Keratinocyte (primary cell): ENCODE measurements around the gene TBC1D5. TPM values are rescaled to one million over a fixed set of nuclear protein-coding genes. Genes with fewer than 3 reads are reported as not detected.
"Not testable (repeated sequence)": the region's sequence is repeated elsewhere in the genome, so short reads cannot be mapped to it uniquely, and the experiment has no call there.

ENCODE experiments used
- DNase-seq: peaks from one replicate; pipeline ENCODE4 v3.0.0-alpha.2; 2011; ENCODE audit warnings: low read depth, missing footprints, low spot score
- FAIRE-seq: peaks from 2 replicates; lab custom pipeline; 2011; peaks lifted over from hg19 to GRCh38; lab: Jason Lieb, UNC
- H2AFZ ChIP-seq: 2 replicates; pipeline ENCODE4 v1.6.0; 2012; ENCODE audit warnings: low read length, control low read depth, inconsistent platforms; ENCODE audit not compliant: control insufficient read depth
- H3K27ac ChIP-seq: 2 replicates; pipeline ENCODE4 v1.5.1; 2011; ENCODE audit warnings: low read length; ENCODE audit not compliant: control insufficient read depth, insufficient read depth
- H3K27me3 ChIP-seq: 3 replicates; pipeline ENCODE4 v1.6.0; 2011; ENCODE audit warnings: low read length; ENCODE audit not compliant: control insufficient read depth, insufficient read depth; ENCODE audit errors: extremely low read depth
- H3K36me3 ChIP-seq, 2 experiments: 2 replicates in 1 of 2; 3 replicates in 1 of 2; pipeline ENCODE4 v1.5.1; 2011; ENCODE audit warnings: low read length in 2 of 2, mild to moderate bottlenecking in 1 of 2; ENCODE audit not compliant: control insufficient read depth in 2 of 2, insufficient read depth in 2 of 2; ENCODE audit errors: extremely low read depth in 1 of 2
- H3K4me1 ChIP-seq: 3 replicates; pipeline ENCODE4 v1.5.1; 2011; ENCODE audit warnings: low read length; ENCODE audit not compliant: control insufficient read depth, insufficient read depth; ENCODE audit errors: extremely low read depth
- H3K4me2 ChIP-seq: 3 replicates; pipeline ENCODE4 v1.6.0; 2011; ENCODE audit warnings: low read depth, low read length; ENCODE audit not compliant: control insufficient read depth, insufficient read depth; ENCODE audit errors: extremely low read depth
- H3K4me3 ChIP-seq, 3 experiments: fragments of 200-600 bp in 1 of 3; sonication (generic) in 1 of 3; 2 replicates in 2 of 3; 3 replicates in 1 of 3; pipeline ENCODE4 v1.5.1; 2011 to 2016; ENCODE audit warnings: low read length in 3 of 3, mild to moderate bottlenecking in 3 of 3, control low read depth in 2 of 3, inconsistent platforms in 1 of 3, low read depth in 1 of 3, mixed read lengths in 1 of 3, mixed run types in 1 of 3, moderate library complexity in 1 of 3; ENCODE audit not compliant: control insufficient read depth in 2 of 3, insufficient read depth in 2 of 3; ENCODE audit errors: extremely low read depth in 1 of 3
- H3K79me2 ChIP-seq: 2 replicates; pipeline ENCODE4 v1.6.0; 2012; ENCODE audit warnings: low read length; ENCODE audit not compliant: control insufficient read depth, insufficient read depth
- H3K9ac ChIP-seq: 3 replicates; pipeline ENCODE4 v1.6.0; 2011; ENCODE audit warnings: low read length; ENCODE audit not compliant: control insufficient read depth, insufficient read depth; ENCODE audit errors: extremely low read depth
- H3K9me1 ChIP-seq: 3 replicates; pipeline ENCODE4 v1.6.0; 2011; ENCODE audit warnings: low read length; ENCODE audit not compliant: control insufficient read depth, insufficient read depth; ENCODE audit errors: extremely low read depth
- H3K9me3 ChIP-seq: 2 replicates; pipeline ENCODE4 v1.5.1; 2012; ENCODE audit warnings: low read depth, low read length; ENCODE audit not compliant: control insufficient read depth
- H4K20me1 ChIP-seq: 3 replicates; pipeline ENCODE4 v1.6.0; 2011; ENCODE audit warnings: low read length; ENCODE audit not compliant: control insufficient read depth, insufficient read depth; ENCODE audit errors: extremely low read depth
- EZH2 ChIP-seq: IDR thresholded peaks from one replicate; pipeline ENCODE4 v1.6.1; 2012; ENCODE audit warnings: inconsistent platforms, mild to moderate bottlenecking, low read length, moderate library complexity
- dilution Hi-C: fragments of 300-500 bp; cut with MboI; formaldehyde crosslinking; loops from one replicate; pipeline ENCODE4 v1.7.0; 2020; ENCODE audit warnings: low sequenced_read_pairs; ENCODE audit not compliant: extremely low pct_ligation_motif_present
- polyA plus RNA-seq, 5 experiments: library from polyadenylated mRNA; depleted of rRNA in 3 of 5; stranded (reverse) in 3 of 5; stranded (forward) in 1 of 5; unstranded in 1 of 5; fragments of >200 nt; gene quantifications; 1 replicate in 1 of 5; 2 replicates in 3 of 5; 3 replicates in 1 of 5; pipeline versions ENCODE4 v1.2.1 to v1.2.3, GENCODE V29; 2011 to 2012; ENCODE audit warnings: missing spikeins in 2 of 5, low read depth in 1 of 5, low replicate concordance in 1 of 5
- TF ChIP-seq, protein P1 (sequence below), 3 experiments: IDR thresholded peaks in 1 of 3; conservative IDR thresholded peaks in 1 of 3; optimal IDR thresholded peaks in 1 of 3; 2 replicates in 2 of 3; 3 replicates in 1 of 3; pipeline versions ENCODE3 to v1.5.1; 2011; ENCODE audit warnings: low read length in 3 of 3, mild to moderate bottlenecking in 3 of 3, moderate library complexity in 2 of 3, control low read depth in 1 of 3, inconsistent platforms in 1 of 3; ENCODE audit not compliant: insufficient read depth in 2 of 3; ENCODE audit errors: extremely low read depth in 1 of 3

Gene TBC1D5
- polyA plus RNA-seq, 1 donor (not counting 4 experiments of a cell fraction or from before 2014, with no cell fraction given): 25.8 TPM

DNA sequence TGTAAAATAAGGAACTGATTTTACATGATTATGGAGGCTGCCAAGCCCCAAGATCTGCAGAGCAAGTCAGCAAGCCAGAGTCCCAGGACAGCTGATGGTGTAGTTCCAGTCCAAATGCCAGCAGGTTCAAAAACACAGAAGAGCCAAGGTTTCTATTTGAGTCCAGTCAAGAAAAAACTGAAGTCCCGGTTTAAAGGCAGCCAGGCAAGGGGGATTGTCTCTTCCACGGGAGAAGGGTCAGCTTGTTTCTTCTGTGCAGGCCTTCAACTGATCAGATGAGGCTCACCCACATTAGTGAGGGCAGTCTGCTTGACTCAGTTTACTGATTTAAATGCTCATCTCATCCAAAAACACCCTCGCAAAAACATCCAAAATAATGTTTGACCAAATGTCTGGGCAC lies 611.5 kb downstream of the TBC1D5 start:
- Histone ChIP-seq H3K36me3 (no peaks in the 10 kb centered on the region), H3K9me1 (no peaks in the 10 kb centered on the region), H3K4me1 (no peaks in the 10 kb centered on the region), H4K20me1 (no peaks in the 10 kb centered on the region), H3K4me2 (no peak overlapping the region), H3K4me3 (no peak overlapping the region), H3K27me3 (no peaks in the 10 kb centered on the region), H3K9ac (no peak overlapping the region), H2AFZ (no peak overlapping the region), H3K79me2 (no peaks in the 10 kb centered on the region), H3K27ac (no peak overlapping the region), H3K9me3 (no peaks in the 10 kb centered on the region)
- DNase-seq: no peak
- dilution Hi-C loops: no loop called here
- FAIRE-seq: no peak
- TF ChIP-seq, protein P1, sequence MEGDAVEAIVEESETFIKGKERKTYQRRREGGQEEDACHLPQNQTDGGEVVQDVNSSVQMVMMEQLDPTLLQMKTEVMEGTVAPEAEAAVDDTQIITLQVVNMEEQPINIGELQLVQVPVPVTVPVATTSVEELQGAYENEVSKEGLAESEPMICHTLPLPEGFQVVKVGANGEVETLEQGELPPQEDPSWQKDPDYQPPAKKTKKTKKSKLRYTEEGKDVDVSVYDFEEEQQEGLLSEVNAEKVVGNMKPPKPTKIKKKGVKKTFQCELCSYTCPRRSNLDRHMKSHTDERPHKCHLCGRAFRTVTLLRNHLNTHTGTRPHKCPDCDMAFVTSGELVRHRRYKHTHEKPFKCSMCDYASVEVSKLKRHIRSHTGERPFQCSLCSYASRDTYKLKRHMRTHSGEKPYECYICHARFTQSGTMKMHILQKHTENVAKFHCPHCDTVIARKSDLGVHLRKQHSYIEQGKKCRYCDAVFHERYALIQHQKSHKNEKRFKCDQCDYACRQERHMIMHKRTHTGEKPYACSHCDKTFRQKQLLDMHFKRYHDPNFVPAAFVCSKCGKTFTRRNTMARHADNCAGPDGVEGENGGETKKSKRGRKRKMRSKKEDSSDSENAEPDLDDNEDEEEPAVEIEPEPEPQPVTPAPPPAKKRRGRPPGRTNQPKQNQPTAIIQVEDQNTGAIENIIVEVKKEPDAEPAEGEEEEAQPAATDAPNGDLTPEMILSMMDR (optimal IDR thresholded peaks at IDR 0.05 in 1 of 3, IDR thresholded peaks at IDR 0.05 in 1 of 3, conservative IDR thresholded peaks at IDR 0.05 in 1 of 3; ENCODE audit: extremely low read depth in 1 of 3, insufficient read depth in 2 of 3, low read length in 3 of 3): no peak
- no peak for TF ChIP-seq EZH2

DNA sequence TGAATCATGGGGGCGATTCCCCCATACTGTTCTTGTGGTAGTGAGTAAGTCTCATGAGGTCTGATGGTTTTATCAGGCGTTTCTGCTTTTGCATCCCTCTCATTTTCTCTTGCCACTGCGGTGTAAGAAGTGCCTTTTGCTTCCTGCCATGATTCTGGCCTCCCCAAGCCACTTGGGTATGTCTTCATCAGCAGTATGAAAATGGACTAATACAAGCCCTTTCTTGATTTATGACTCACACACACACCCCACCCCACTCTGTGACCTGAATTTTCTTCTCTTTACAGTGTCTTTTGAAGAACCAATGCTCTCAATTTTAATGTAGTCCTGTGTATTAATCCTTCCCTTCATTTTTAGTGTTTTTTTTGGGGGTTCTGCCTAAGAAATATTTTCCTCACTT lies 612.9 kb downstream of the TBC1D5 start:
- no peak overlapping the region for H3K9ac ChIP-seq
- no peak for DNase-seq
- TF ChIP-seq, protein P1 (optimal IDR thresholded peaks at IDR 0.05 in 1 of 3, IDR thresholded peaks at IDR 0.05 in 1 of 3, conservative IDR thresholded peaks at IDR 0.05 in 1 of 3; ENCODE audit: extremely low read depth in 1 of 3, insufficient read depth in 2 of 3, low read length in 3 of 3): no peak
- TF ChIP-seq EZH2: no peak
- no peaks in the 10 kb centered on the region for H3K79me2 ChIP-seq
- no peaks in the 10 kb centered on the region for H3K36me3 ChIP-seq
- dilution Hi-C loops: no loop called here
- H3K27ac ChIP-seq: no peak overlapping the region
- H3K4me1 ChIP-seq: no peaks in the 10 kb centered on the region
- H3K9me3 ChIP-seq: no peaks in the 10 kb centered on the region
- H4K20me1 ChIP-seq: no peaks in the 10 kb centered on the region
- no peak overlapping the region for H3K4me3 ChIP-seq
- H3K9me1 ChIP-seq: no peaks in the 10 kb centered on the region
- FAIRE-seq: no peak
- H3K27me3 ChIP-seq: no peaks in the 10 kb centered on the region
- no peak overlapping the region for H3K4me2 ChIP-seq
- no peak overlapping the region for H2AFZ ChIP-seq

DNA sequence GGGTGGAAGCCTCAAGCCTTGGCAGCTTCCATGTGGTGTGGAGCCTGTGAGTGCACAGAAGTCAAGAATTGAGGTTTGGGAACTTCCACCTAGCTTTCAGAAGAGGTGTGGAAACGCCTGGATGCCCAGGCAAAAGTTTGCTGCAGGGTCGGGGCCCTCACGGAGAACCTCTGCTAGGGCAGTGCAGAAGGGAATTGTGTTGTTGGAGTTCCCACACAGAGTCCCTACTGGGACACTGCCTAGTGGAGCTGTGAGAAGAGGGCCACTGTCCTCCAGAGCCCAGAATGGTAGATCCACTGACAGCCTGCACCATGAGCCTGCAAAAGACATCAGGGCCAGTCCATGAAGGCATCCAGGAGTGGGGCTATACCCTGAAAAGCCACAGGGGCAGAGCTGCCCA lies 613.8 kb downstream of the TBC1D5 start:
- DNase-seq, H3K9ac ChIP-seq, H3K27ac ChIP-seq, H3K36me3 ChIP-seq, H3K4me1 ChIP-seq, FAIRE-seq, H3K9me1 ChIP-seq, H3K4me2 ChIP-seq, H3K27me3 ChIP-seq, H3K4me3 ChIP-seq, H2AFZ ChIP-seq, H4K20me1 ChIP-seq, H3K79me2 ChIP-seq, dilution Hi-C loops, H3K9me3 ChIP-seq: not testable (repeated sequence)
